UCSD-AML1 (cell line): ENCODE measurements around the gene NPIPA7.
"Not testable (repeated sequence)": the region's sequence is repeated elsewhere in the genome, so short reads cannot be mapped to it uniquely, and the experiment has no call there.

Experiments used
- DNase-seq: peaks from one replicate; lab custom pipeline; 2025; ENCODE audit not compliant: unreplicated experiment; lab: John Stamatoyannopoulos, UW

NPIPA7 gene

GRCh38 chr16:16378840-16379239 is at the start of gene NPIPA7:
Gene NPIPA7 (plus strand): TSS chr16:16379140. CDS start chr16:16379245, 105 bp downstream.
- DNase-seq = not testable (repeated sequence)

- not testable (repeated sequence) for DNase-seq
These were observed 47.5 kb upstream of the NPIPA7 start for GRCh38 chr16:16331466-16331865.

GRCh38 chr16:16357556-16357955 is 21.4 kb upstream of the NPIPA7 start:
- not testable (repeated sequence) for DNase-seq

GRCh38 chr16:16358539-16359240 is 20.2 kb upstream of the NPIPA7 start:
- DNase-seq = not testable (repeated sequence)

- DNase-seq = not testable (repeated sequence)
These were observed 15.3 kb upstream of the NPIPA7 start for GRCh38 chr16:16363595-16363994.

- not testable (repeated sequence) for DNase-seq
These were observed 14.8 kb upstream of the NPIPA7 start for GRCh38 chr16:16364100-16364499.

GRCh38 chr16:16364701-16365100 is 14.2 kb upstream of the NPIPA7 start:
- not testable (repeated sequence) for DNase-seq

- not testable (repeated sequence) for DNase-seq
These were observed 13.6 kb upstream of the NPIPA7 start for GRCh38 chr16:16365319-16365718.

- not testable (repeated sequence) for DNase-seq
These were observed 13.1 kb upstream of the NPIPA7 start for GRCh38 chr16:16365851-16366250.

- DNase-seq = not testable (repeated sequence)
These were observed 12.2 kb upstream of the NPIPA7 start for GRCh38 chr16:16366552-16367284.

- DNase-seq = not testable (repeated sequence)
These were observed 11.7 kb upstream of the NPIPA7 start for GRCh38 chr16:16367285-16367628.

- DNase-seq = not testable (repeated sequence)
These were observed 9.7 kb upstream of the NPIPA7 start for GRCh38 chr16:16369081-16369856.

GRCh38 chr16:16371136-16371735 is 7.7 kb upstream of the NPIPA7 start:
- not testable (repeated sequence) for DNase-seq

- not testable (repeated sequence) for DNase-seq
These were observed 4.7 kb upstream of the NPIPA7 start for GRCh38 chr16:16374192-16374591.

GRCh38 chr16:16399685-16400084 is 20.7 kb downstream of the NPIPA7 start:
- not testable (repeated sequence) for DNase-seq

- not testable (repeated sequence) for DNase-seq
These were observed 23.4 kb downstream of the NPIPA7 start for GRCh38 chr16:16402333-16402732.

GRCh38 chr16:16404283-16404682 is 25.3 kb downstream of the NPIPA7 start:
- DNase-seq = not testable (repeated sequence)

- DNase-seq = not testable (repeated sequence)
These were observed 26.5 kb downstream of the NPIPA7 start for GRCh38 chr16:16405421-16405820.

- not testable (repeated sequence) for DNase-seq
These were observed 29.5 kb downstream of the NPIPA7 start for GRCh38 chr16:16408430-16408829.

GRCh38 chr16:16413773-16414172 is 34.8 kb downstream of the NPIPA7 start:
- DNase-seq = not testable (repeated sequence)

- not testable (repeated sequence) for DNase-seq
These were observed 38.1 kb downstream of the NPIPA7 start for GRCh38 chr16:16417071-16417470.
